H1 (cell line): ENCODE data around the gene MLN. TPM values are rescaled to one million over a fixed set of nuclear protein-coding genes. Genes with fewer than 3 reads are reported as not detected.

Source experiments
- CTCF ChIA-PET: fragments of 300-600 bp; sonication (Branson Sonifier 250); formaldehyde crosslinking; loops from one replicate; lab custom pipeline; 2021; ENCODE audit not compliant: partially characterized antibody; lab: Charles Lee
- POLR2A ChIA-PET: fragments of 300-600 bp; sonication (Branson Sonifier 250); formaldehyde crosslinking; loops from one replicate; lab custom pipeline; 2021; ENCODE audit warnings: inconsistent platforms; ENCODE audit not compliant: partially characterized antibody; lab: Charles Lee
- DNase-seq, 2 experiments: peaks; one replicate each; pipeline versions ENCODE4 v3.0.0 to v3.0.0-alpha.2; 2010 to 2022; ENCODE audit warnings: low spot score in 2 of 2, low read depth in 1 of 2, mixed read lengths in 1 of 2
- FAIRE-seq: peaks from 2 replicates; lab custom pipeline; 2011; peaks lifted over from hg19 to GRCh38; lab: Jason Lieb, UNC
- H2AFZ ChIP-seq: 2 replicates; pipeline ENCODE4 v1.8.1; 2012; ENCODE audit warnings: low read length, inconsistent platforms
- H2AK5ac ChIP-seq: 2 replicates; pipeline ENCODE4 v1.6.1; 2013; ENCODE audit warnings: low read depth, low read length
- H2BK120ac ChIP-seq: replicated peaks from 2 replicates; pipeline ENCODE3; 2013; ENCODE audit warnings: low read depth, low read length, inconsistent platforms
- H2BK12ac ChIP-seq: 2 replicates; pipeline ENCODE4 v1.6.1; 2013; ENCODE audit warnings: low read depth, low read length
- H2BK15ac ChIP-seq: 2 replicates; pipeline ENCODE4 v1.6.1; 2013; ENCODE audit warnings: low read length
- H2BK20ac ChIP-seq: 2 replicates; pipeline ENCODE4 v1.6.1; 2013; ENCODE audit warnings: low read length
- H2BK5ac ChIP-seq: 2 replicates; pipeline ENCODE4 v1.6.1; 2013; ENCODE audit warnings: low read depth, low read length
- H3K14ac ChIP-seq: 2 replicates; pipeline ENCODE4 v1.6.1; 2013; ENCODE audit warnings: inconsistent platforms; ENCODE audit not compliant: insufficient read length
- H3K18ac ChIP-seq: 2 replicates; pipeline ENCODE4 v1.6.1; 2013; ENCODE audit warnings: low read length; ENCODE audit errors: extremely low read depth
- H3K23ac ChIP-seq: 2 replicates; pipeline ENCODE4 v1.6.1; 2013; ENCODE audit warnings: inconsistent platforms; ENCODE audit not compliant: insufficient read length
- H3K23me2 ChIP-seq: 2 replicates; pipeline ENCODE4 v1.6.1; 2013; ENCODE audit warnings: low read depth, low read length
- H3K27ac ChIP-seq: 2 replicates; pipeline ENCODE4 v1.6.1; 2011; ENCODE audit warnings: low read depth, low read length, inconsistent platforms
- H3K27me3 ChIP-seq, 4 experiments: replicated peaks in 1 of 4; 1 replicate in 1 of 4; 2 replicates in 3 of 4; pipeline versions ENCODE4 v1.6.1 to v1.8.1; 2011 to 2013; ENCODE audit warnings: low read length in 3 of 4, mild to moderate bottlenecking in 3 of 4, inconsistent platforms in 2 of 4, mixed read lengths in 2 of 4, moderate library complexity in 1 of 4; ENCODE audit not compliant: control insufficient read depth in 3 of 4, insufficient read depth in 3 of 4; ENCODE audit errors: extremely low read depth in 1 of 4
- H3K36me3 ChIP-seq, 4 experiments: 2 replicates each; pipeline versions ENCODE4 v1.6.1 to v1.8.1; 2011 to 2013; ENCODE audit warnings: mild to moderate bottlenecking in 4 of 4, low read length in 3 of 4, moderate library complexity in 2 of 4, control low read depth in 1 of 4, inconsistent platforms in 1 of 4; ENCODE audit not compliant: insufficient read depth in 4 of 4, control insufficient read depth in 2 of 4
- H3K4ac ChIP-seq: replicated peaks from 2 replicates; pipeline ENCODE3; 2013; ENCODE audit warnings: low read length, low read depth, mixed read lengths, inconsistent platforms; ENCODE audit not compliant: insufficient read length
- H3K4me1 ChIP-seq, 4 experiments: replicated peaks in 1 of 4; 1 replicate in 1 of 4; 2 replicates in 3 of 4; pipeline versions ENCODE4 v1.6.1 to v1.8.1; 2011 to 2013; ENCODE audit warnings: low read length in 3 of 4, inconsistent platforms in 2 of 4, mixed read lengths in 1 of 4; ENCODE audit not compliant: insufficient read depth in 4 of 4, control insufficient read depth in 3 of 4
- H3K4me2 ChIP-seq, 2 experiments: 2 replicates each; pipeline versions ENCODE4 v1.6.1 to v1.8.1; 2011 to 2013; ENCODE audit warnings: low read depth in 2 of 2, low read length in 2 of 2, control low read depth in 1 of 2, inconsistent platforms in 1 of 2, mild to moderate bottlenecking in 1 of 2; ENCODE audit not compliant: insufficient read depth in 1 of 2
- H3K4me3 ChIP-seq, 4 experiments: fragments of 200-600, 300-600 bp in 1 of 4; sonication (generic), shearing (Covaris generic), sonication (Bioruptor Twin) in 1 of 4; 2 replicates each; pipeline versions ENCODE4 v1.5.1 to v1.8.1; 2011 to 2016; ENCODE audit warnings: low read length in 4 of 4, low read depth in 3 of 4, control low read depth in 2 of 4, inconsistent platforms in 2 of 4, mild to moderate bottlenecking in 2 of 4, mixed read lengths in 1 of 4, moderate library complexity in 1 of 4; ENCODE audit not compliant: insufficient read depth in 2 of 4; ENCODE audit errors: extremely low read depth in 1 of 4
- H3K56ac ChIP-seq: replicated peaks from 2 replicates; pipeline ENCODE3; 2013; ENCODE audit warnings: low read depth, mild to moderate bottlenecking, mixed read lengths, low read length, inconsistent platforms; ENCODE audit not compliant: insufficient read length
- H3K79me1 ChIP-seq: 2 replicates; pipeline ENCODE4 v1.6.1; 2013; ENCODE audit warnings: low read depth, low read length, control low read depth
- H3K79me2 ChIP-seq, 2 experiments: 2 replicates each; pipeline versions ENCODE4 v1.6.1 to v1.8.1; 2012 to 2013; ENCODE audit warnings: low read length in 2 of 2, mild to moderate bottlenecking in 2 of 2, inconsistent platforms in 1 of 2; ENCODE audit not compliant: insufficient read depth in 2 of 2, control insufficient read depth in 1 of 2
- H3K9ac ChIP-seq, 4 experiments: replicated peaks in 1 of 4; 1 replicate in 1 of 4; 2 replicates in 3 of 4; pipeline versions ENCODE4 v1.6.1 to v1.8.1; 2011 to 2013; ENCODE audit warnings: low read depth in 3 of 4, low read length in 3 of 4, control low read depth in 2 of 4, mild to moderate bottlenecking in 2 of 4, moderate library complexity in 2 of 4, inconsistent platforms in 1 of 4; ENCODE audit errors: extremely low read depth in 1 of 4
- H3K9me3 ChIP-seq, 2 experiments: 2 replicates each; pipeline versions ENCODE4 v1.6.1 to v1.8.1; 2012 to 2013; ENCODE audit warnings: mild to moderate bottlenecking in 2 of 2, moderate library complexity in 2 of 2, control low read depth in 1 of 2, inconsistent platforms in 1 of 2, low read depth in 1 of 2, low read length in 1 of 2, mixed read lengths in 1 of 2; ENCODE audit not compliant: insufficient read depth in 2 of 2
- H4K20me1 ChIP-seq, 2 experiments: replicated peaks in 1 of 2; 2 replicates each; pipeline versions ENCODE3 to v1.8.1; 2011 to 2013; ENCODE audit warnings: inconsistent platforms in 2 of 2, low read length in 2 of 2, mild to moderate bottlenecking in 1 of 2; ENCODE audit not compliant: insufficient read depth in 2 of 2, control insufficient read depth in 1 of 2
- H4K5ac ChIP-seq: 2 replicates; pipeline ENCODE4 v1.6.1; 2013; ENCODE audit warnings: low read length, low read depth, mixed read lengths, inconsistent platforms; ENCODE audit not compliant: insufficient read length
- H4K8ac ChIP-seq: 2 replicates; pipeline ENCODE4 v1.8.0; 2013; ENCODE audit warnings: mild to moderate bottlenecking, moderate library complexity, low read length, inconsistent platforms; ENCODE audit not compliant: insufficient read depth; ENCODE audit errors: extremely low read depth
- H4K91ac ChIP-seq: replicated peaks from 2 replicates; pipeline ENCODE3; 2013; ENCODE audit warnings: low read length, mixed read lengths, inconsistent platforms; ENCODE audit not compliant: insufficient read length
- KDM1A ChIP-seq: fragments of 200-600, 300-600 bp; sonication (generic); IDR thresholded peaks from 2 replicates; pipeline ENCODE4 v1.7.1; 2016; ENCODE audit warnings: mild to moderate bottlenecking, low read length, borderline replicate concordance
- SAP30 ChIP-seq: fragments of 300-600 bp; sonication (generic); IDR thresholded peaks from 2 replicates; pipeline ENCODE4 v1.7.1; 2012; ENCODE audit warnings: low read length, moderate library complexity, mild to moderate bottlenecking, inconsistent platforms; ENCODE audit not compliant: insufficient read depth, insufficient replicate concordance
- WGBS, 2 experiments: shearing (Covaris generic) in 1 of 2; methylation state at CpG; one replicate each; pipeline versions ENCODE4 v1.1.6 to v1.1.7; 2013 to 2015; ENCODE audit warnings: low lambda C conversion rate in 2 of 2, mixed read lengths in 2 of 2, inconsistent platforms in 1 of 2, low coverage in 1 of 2, missing lambda C conversion rate in 1 of 2; ENCODE audit not compliant: insufficient replicate concordance in 2 of 2, insufficient coverage in 1 of 2, insufficient read length in 1 of 2; ENCODE audit errors: extremely low coverage in 1 of 2, missing lambda C conversion rate in 1 of 2; 5-methylcytosine and 5-hydroxymethylcytosine counted together
- polyA plus RNA-seq, 7 experiments: library from polyadenylated mRNA; depleted of rRNA in 3 of 7; stranded (reverse) in 5 of 7; unstranded in 2 of 7; fragments of >200 nt in 5 of 7; fragments of 200-250 nt in 2 of 7; gene quantifications; 1 replicate in 5 of 7; 2 replicates in 1 of 7; 4 replicates in 1 of 7; pipeline versions ENCODE4 v1.2.1 to v1.2.3, GENCODE V29; 2011 to 2013; ENCODE audit warnings: missing spikeins in 2 of 7, mixed read lengths in 2 of 7
- total RNA-seq: library from RNA; stranded (reverse); fragmentation: NEBNext Ultra II Directional; extraction: Animal tissue kit (Norgen Biotek cat#: 25700); gene quantifications from 2 replicates; pipeline ENCODE4 v1.2.1, GENCODE V29; 2021

The MLN gene
- total and polyA plus RNA-seq, 2 of the 8 experiments (the other 6 are each of a cell fraction or from before 2014, with no cell fraction given), result not detected

DNA sequence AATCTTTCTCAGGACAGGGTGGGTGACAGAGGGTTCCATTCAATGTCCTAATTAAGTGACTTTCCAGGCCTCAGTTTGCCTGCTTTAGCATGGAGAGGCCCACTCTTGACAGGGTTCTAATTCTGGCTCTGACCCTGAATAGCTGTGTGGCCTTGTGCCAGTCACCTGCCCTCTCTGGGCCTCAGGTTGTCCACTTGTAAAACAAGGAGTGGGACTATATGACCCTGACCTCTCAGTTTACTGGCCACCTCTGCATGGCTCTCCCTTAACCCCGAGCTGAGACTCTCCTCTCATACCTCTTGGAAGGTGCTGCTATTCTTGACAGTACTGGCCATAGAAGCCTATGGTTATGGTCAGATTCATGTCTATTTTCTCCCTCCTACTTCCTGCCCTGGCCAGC, 44.1 kb upstream of the MLN start:
- Histone ChIP-seq H2BK5ac (no peak overlapping the region), H3K23ac (no peak overlapping the region), H3K36me3 (no peaks in the 10 kb centered on the region), H4K5ac (no peak overlapping the region), H2BK120ac (no peak overlapping the region), H3K4me2 (no peak overlapping the region), H4K20me1 (no peaks in the 10 kb centered on the region), H3K27ac (no peak overlapping the region), H3K9me3 (no peaks in the 10 kb centered on the region), H3K79me2 (no peaks in the 10 kb centered on the region), H3K4me3 (no peak overlapping the region), H2BK12ac (no peak overlapping the region), H3K27me3 (0 out of 7 replicates have a peak, but pooled peaks cover 0 to 3% (median 0%) of the 10 kb centered on the region in 4 experiments), H3K14ac (no peak overlapping the region), H2BK15ac (no peak overlapping the region), H4K91ac (no peak overlapping the region), H2AFZ (no peak overlapping the region), H3K56ac (no peak overlapping the region), H3K4me1 (peaks cover 0 to 7% (median 2%) of the 10 kb centered on the region in 4 experiments; a peak in 5 of 7 replicates), H3K18ac (no peak overlapping the region), H3K4ac (no peak overlapping the region), H3K23me2 (no peaks in the 10 kb centered on the region), H3K9ac (no peak overlapping the region), H4K8ac (no peak overlapping the region), H3K79me1 (no peaks in the 10 kb centered on the region), H2BK20ac (no peak overlapping the region; the same call in 1 of the 2 replicates), H2AK5ac (no peak overlapping the region)
- TF ChIP-seq SAP30, result no peak
- peak; percentile 74; the same call in 1 of the 2 replicates for TF ChIP-seq KDM1A
- CTCF ChIA-PET, result interaction anchor here (0.5 to 11.6 kb wide), 9 partner anchors 9 to 180 kb away, joined by 3 to 87 read pairs (median 4); no protein-coding TSS in a partner anchor
- DNase-seq, result no peak
- POLR2A ChIA-PET, result no interaction called here
- no peak for FAIRE-seq
- WGBS, 2 experiments, result 82% methylated on average over 1 of the region's 1 CpG; no CpG with 5 or more reads in 1 of the 2 experiments
